Measurements from ENCODE around the gene TOMT. TPM values are rescaled to one million over a fixed set of nuclear protein-coding genes. Genes with fewer than 3 reads are reported as not detected.
A peak's percentile ranks its signal among the peaks of the same experiment; 100 is the strongest.

TOMT gene
- total and polyA plus RNA-seq, 2 experiments from 2014 or later: not detected

GRCh38 chr11:72102631-72102945, 3.1 kb upstream of the TOMT start:
- peaks cover 37% of the 10 kb centered on the region for H3K79me2 ChIP-seq
- no peak for TF ChIP-seq CTCF (IDR thresholded peaks at IDR 0.05; ENCODE audit: poor library complexity)
- TF ChIP-seq EZH2phosphoT487 (IDR thresholded peaks at IDR 0.05; ENCODE audit: low read depth, severe bottlenecking, unreplicated experiment): no peak
- no peak for TF ChIP-seq EZH2 (IDR thresholded peaks at IDR 0.05; ENCODE audit: borderline replicate concordance)
- no peaks in the 10 kb centered on the region for H3K9me2 ChIP-seq (replicated peaks; ENCODE audit: insufficient read depth)
- peak overlapping the region; percentile 97 for H3K27ac ChIP-seq
- no peaks in the 10 kb centered on the region for H3K9me3 ChIP-seq (ENCODE audit: low read depth)
- H3K36me3 ChIP-seq (replicated peaks; ENCODE audit: insufficient read depth, low read depth): no peaks in the 10 kb centered on the region
- no peaks in the 10 kb centered on the region for H3K27me3 ChIP-seq
- no peaks in the 10 kb centered on the region for H4K20me1 ChIP-seq (ENCODE audit: insufficient read depth, poor library complexity, severe bottlenecking)
- peak overlapping the region; percentile 53 for H2AFZ ChIP-seq
- 7% methylated on average over 9 of the region's 9 CpGs for WGBS (ENCODE audit: low lambda C conversion rate, missing lambda C conversion rate)
- DNase-seq (ENCODE audit: low spot score): no peak
- peak overlapping the region; percentile 81 for H3K4me3 ChIP-seq
- H3K4me2 ChIP-seq: peak overlapping the region; percentile 88
- H3K4me1 ChIP-seq (ENCODE audit: insufficient read depth): peaks cover 22% of the 10 kb centered on the region

GRCh38 chr11:72102946-72103753, 2.6 kb upstream of the TOMT start, which contains the start of gene LAMTOR1:
Gene LAMTOR1, minus strand, starts transcription at chr11:72103297. Its CDS starts 73 bp downstream, at chr11:72103224.
- peak within 1 kb of the TSS; percentile 81 for H3K4me3 ChIP-seq
- H3K4me2 ChIP-seq: peak within 1 kb of the TSS; percentile 88
- WGBS (ENCODE audit: low lambda C conversion rate, missing lambda C conversion rate): 6% methylated on average over 41 of the region's 64 CpGs
- H3K27ac ChIP-seq: peak within 1 kb of the TSS; percentile 97
- no peaks in the 10 kb centered on the region for H3K9me2 ChIP-seq (replicated peaks; ENCODE audit: insufficient read depth)
- H3K36me3 ChIP-seq (replicated peaks; ENCODE audit: insufficient read depth, low read depth): no peaks in the 10 kb centered on the region
- peaks cover 22% of the 10 kb centered on the region for H3K4me1 ChIP-seq (ENCODE audit: insufficient read depth)
- H3K79me2 ChIP-seq: peaks cover 37% of the 10 kb centered on the region
- H3K27me3 ChIP-seq: no peaks in the 10 kb centered on the region
- H2AFZ ChIP-seq: peak within 1 kb of the TSS; percentile 62
- peak; percentile 100 for DNase-seq (ENCODE audit: low spot score)
- no peaks in the 10 kb centered on the region for H4K20me1 ChIP-seq (ENCODE audit: insufficient read depth, poor library complexity, severe bottlenecking)
- TF ChIP-seq CTCF (IDR thresholded peaks at IDR 0.05; ENCODE audit: poor library complexity) (peak; percentile 28), EZH2phosphoT487 (IDR thresholded peaks at IDR 0.05; ENCODE audit: low read depth, severe bottlenecking, unreplicated experiment) (no peak), EZH2 (IDR thresholded peaks at IDR 0.05; ENCODE audit: borderline replicate concordance) (no peak)
- H3K9me3 ChIP-seq (ENCODE audit: low read depth): no peaks in the 10 kb centered on the region

- no peak for DNase-seq (ENCODE audit: low spot score)
- peaks cover 22% of the 10 kb centered on the region for H3K4me1 ChIP-seq (ENCODE audit: insufficient read depth)
- no peaks in the 10 kb centered on the region for H3K9me2 ChIP-seq (replicated peaks; ENCODE audit: insufficient read depth)
- H3K79me2 ChIP-seq: peaks cover 37% of the 10 kb centered on the region
- no peaks in the 10 kb centered on the region for H3K36me3 ChIP-seq (replicated peaks; ENCODE audit: insufficient read depth, low read depth)
- TF ChIP-seq EZH2 (IDR thresholded peaks at IDR 0.05; ENCODE audit: borderline replicate concordance) (no peak), CTCF (IDR thresholded peaks at IDR 0.05; ENCODE audit: poor library complexity) (no peak), EZH2phosphoT487 (IDR thresholded peaks at IDR 0.05; ENCODE audit: low read depth, severe bottlenecking, unreplicated experiment) (no peak)
- H4K20me1 ChIP-seq (ENCODE audit: insufficient read depth, poor library complexity, severe bottlenecking): no peaks in the 10 kb centered on the region
- H3K4me3 ChIP-seq: no peak overlapping the region
- peak overlapping the region; percentile 62 for H2AFZ ChIP-seq
- H3K4me2 ChIP-seq: peak overlapping the region; percentile 78
- no peaks in the 10 kb centered on the region for H3K9me3 ChIP-seq (ENCODE audit: low read depth)
- 91% methylated on average over 11 of the region's 11 CpGs for WGBS (ENCODE audit: low lambda C conversion rate, missing lambda C conversion rate)
- H3K27ac ChIP-seq: peak overlapping the region; percentile 95
- H3K27me3 ChIP-seq: no peaks in the 10 kb centered on the region
Observed at GRCh38 chr11:72103754-72104167, 2.0 kb upstream of the TOMT start.

Measured in hepatocyte (in vitro differentiated cells).